Natural killer cell (primary cell): ENCODE results near the gene PGS1. TPM values are rescaled to one million over a fixed set of nuclear protein-coding genes. Genes with fewer than 3 reads are reported as not detected.

ENCODE experiments used
- ATAC-seq, 3 donors: fragments of 150-1000 bp in 2 of 3; fragments of 200-7000 bp in 1 of 3; cut with Tn5 transposase; 1 replicate in 1 of 3; 2 replicates in 2 of 3; pipeline ENCODE4 v1.10.0; 2021; ENCODE audit warnings: mild to moderate bottlenecking in 2 of 3, moderate library complexity in 2 of 3
- DNase-seq, 2 donors: peaks; one replicate each; pipeline versions ENCODE4 v3.0.0 to v3.0.0-alpha.2; 2013 to 2021; ENCODE audit warnings: mixed read lengths in 1 of 2
- H3K27ac ChIP-seq: one replicate; pipeline ENCODE4 v1.5.1; 2013; ENCODE audit warnings: mild to moderate bottlenecking, low read length
- H3K27me3 ChIP-seq: one replicate; pipeline ENCODE4 v1.6.1; 2013; ENCODE audit warnings: low read length; ENCODE audit not compliant: control insufficient read depth, insufficient read depth
- H3K36me3 ChIP-seq: one replicate; pipeline ENCODE4 v1.6.1; 2013; ENCODE audit warnings: low read length; ENCODE audit not compliant: control insufficient read depth, insufficient read depth
- H3K4me1 ChIP-seq: one replicate; pipeline ENCODE4 v1.6.1; 2013; ENCODE audit warnings: low read length; ENCODE audit not compliant: control insufficient read depth, insufficient read depth
- H3K4me3 ChIP-seq: one replicate; pipeline ENCODE4 v1.5.1; 2013; ENCODE audit warnings: low read length
- H3K9me3 ChIP-seq: one replicate; pipeline ENCODE4 v1.6.1; 2013; ENCODE audit warnings: low read length; ENCODE audit not compliant: control insufficient read depth, insufficient read depth
- H3K27ac Mint-ChIP-seq, 2 donors: one replicate each; pipeline ENCODE4 v1.8.0; 2022; ENCODE audit warnings: mild to moderate bottlenecking in 2 of 2, mixed read lengths in 2 of 2, moderate library complexity in 1 of 2
- H3K27me3 Mint-ChIP-seq, 2 donors: one replicate each; pipeline ENCODE4 v1.8.0; 2022; ENCODE audit warnings: low read depth in 2 of 2, mixed read lengths in 2 of 2
- H3K36me3 Mint-ChIP-seq: one replicate; pipeline ENCODE4 v1.8.0; 2022; ENCODE audit warnings: mixed read lengths
- H3K4me1 Mint-ChIP-seq, 2 donors: one replicate each; pipeline ENCODE4 v1.8.0; 2022; ENCODE audit warnings: mixed read lengths in 2 of 2
- H3K4me3 Mint-ChIP-seq: one replicate; pipeline ENCODE4 v1.8.0; 2022; ENCODE audit warnings: mild to moderate bottlenecking, moderate library complexity, mixed read lengths
- H3K9me3 Mint-ChIP-seq, 2 donors: one replicate each; pipeline ENCODE4 v1.8.0; 2022; ENCODE audit warnings: mixed read lengths in 2 of 2
- CTCF ChIP-seq: fragments of 200-600 bp; IDR thresholded peaks from one replicate; pipeline ENCODE4 v1.8.0; 2022; ENCODE audit warnings: antibody characterized with exemption
- WGBS: methylation state at CpG from one replicate; pipeline ENCODE4 v1.1.7; 2013; ENCODE audit warnings: missing lambda C conversion rate; ENCODE audit not compliant: insufficient coverage; 5-methylcytosine and 5-hydroxymethylcytosine counted together
- intact Hi-C: fragments of 100-400 bp; cut with micrococcal nuclease; formaldehyde crosslinking; loops from one replicate; pipeline ENCODE4 v1.14.2; 2022
- total RNA-seq, 4 donors: library from RNA; stranded (reverse); fragments of 120-200 nt in 1 of 4; gene quantifications; one replicate each; pipeline versions ENCODE4 v1.2.3 to v1.2.4, GENCODE V29; 2013 to 2022

The PGS1 gene
- total RNA-seq, 3 donors from 2014 or later (not counting 1 experiment from before 2014, with no cell fraction given): 47.9 to 53.6 (median 48.3) TPM

GRCh38 chr17:78342449-78343186, 35.8 kb upstream of the PGS1 start:
- peaks cover 0 to 2% of the 10 kb centered on the region in 2 donors for H3K27me3 Mint-ChIP-seq
- peaks cover 23 to 46% of the 10 kb centered on the region in 2 donors for H3K4me1 Mint-ChIP-seq
- no peak for DNase-seq
- H3K9me3 ChIP-seq: no peaks in the 10 kb centered on the region
- WGBS: 62% methylated on average over 24 of the region's 26 CpGs
- peaks cover 63% of the 10 kb centered on the region for H3K4me1 ChIP-seq
- no peak overlapping the region for H3K4me3 ChIP-seq
- peak overlapping the region; percentile 82 to 88 for H3K27ac Mint-ChIP-seq
- no peaks in the 10 kb centered on the region for H3K36me3 Mint-ChIP-seq
- no peak for TF ChIP-seq CTCF
- H3K36me3 ChIP-seq: no peaks in the 10 kb centered on the region
- peak in 2 of 3 donors; percentile 3 to 32 for ATAC-seq
- no peaks in the 10 kb centered on the region for H3K27me3 ChIP-seq
- H3K27ac ChIP-seq: peak overlapping the region; percentile 81
- H3K9me3 Mint-ChIP-seq: no peaks in the 10 kb centered on the region
- intact Hi-C loops: loop anchor here (2.0 kb wide), 1 partner anchor 18 kb away; the partner anchor contains the start of gene SOCS3
- H3K4me3 Mint-ChIP-seq: peak overlapping the region; percentile 75

- no peaks in the 10 kb centered on the region for H3K9me3 Mint-ChIP-seq
- Histone ChIP-seq H3K36me3 (no peaks in the 10 kb centered on the region), H3K4me3 (no peak overlapping the region), H3K9me3 (no peaks in the 10 kb centered on the region), H3K4me1 (peaks cover 63% of the 10 kb centered on the region), H3K27ac (peak overlapping the region; percentile 81), H3K27me3 (no peaks in the 10 kb centered on the region)
- intact Hi-C loops: loop anchor here (2.0 kb wide), 1 partner anchor 18 kb away; the partner anchor contains the start of gene SOCS3
- peak overlapping the region; percentile 75 for H3K4me3 Mint-ChIP-seq
- peaks cover 0 to 2% of the 10 kb centered on the region in 2 donors for H3K27me3 Mint-ChIP-seq
- H3K36me3 Mint-ChIP-seq: no peaks in the 10 kb centered on the region
- TF ChIP-seq CTCF: no peak
- 16% methylated on average over 5 of the region's 5 CpGs for WGBS
- H3K4me1 Mint-ChIP-seq: peaks cover 23 to 51% of the 10 kb centered on the region in 2 donors
- peak overlapping the region; percentile 82 to 88 for H3K27ac Mint-ChIP-seq
- ATAC-seq (peak; percentile 23 to 46 (median 27)), DNase-seq (no peak)
Measured at GRCh38 chr17:78343187-78343542, 35.3 kb upstream of the PGS1 start.

GRCh38 chr17:78343543-78344201, 34.8 kb upstream of the PGS1 start:
- Mint-ChIP-seq H3K4me3 (peak overlapping the region; percentile 75), H3K4me1 (peaks cover 23 to 51% of the 10 kb centered on the region in 2 donors), H3K27me3 (peaks cover 0 to 2% of the 10 kb centered on the region in 2 donors), H3K9me3 (no peaks in the 10 kb centered on the region), H3K27ac (peak overlapping the region; percentile 82 to 88), H3K36me3 (no peaks in the 10 kb centered on the region)
- 11% methylated on average over 19 of the region's 19 CpGs for WGBS
- H3K9me3 ChIP-seq: no peaks in the 10 kb centered on the region
- no peaks in the 10 kb centered on the region for H3K27me3 ChIP-seq
- DNase-seq: peak; percentile 53 to 88
- no peak for TF ChIP-seq CTCF
- H3K36me3 ChIP-seq: no peaks in the 10 kb centered on the region
- peak overlapping the region; percentile 16 for H3K4me3 ChIP-seq
- H3K4me1 ChIP-seq: peaks cover 59% of the 10 kb centered on the region
- intact Hi-C loops: loop anchor here (2.0 kb wide), 1 partner anchor 17 kb away; the partner anchor contains the start of gene SOCS3
- peak; percentile 66 to 77 (median 77) for ATAC-seq
- H3K27ac ChIP-seq: peak overlapping the region; percentile 81
